WI38 (cell line): ENCODE results near the gene BCAR3.
"Not testable (repeated sequence)": the region's sequence is repeated elsewhere in the genome, so short reads cannot be mapped to it uniquely, and the experiment has no call there.

Source experiments
- H3K4me3 ChIP-seq: 2 replicates; pipeline ENCODE4 v1.5.1; 2011; ENCODE audit warnings: low read depth, mild to moderate bottlenecking, control low read depth, low read length
- TF ChIP-seq, protein P1 (sequence below): IDR thresholded peaks from 2 replicates; pipeline ENCODE4 v1.5.1; 2012; ENCODE audit warnings: low read depth, mild to moderate bottlenecking, control low read depth, low read length

Gene BCAR3

GRCh38 chr1:93594603-93594880 is 87.1 kb downstream of the BCAR3 start:
- no peak overlapping the region for H3K4me3 ChIP-seq
- TF ChIP-seq, protein P1, sequence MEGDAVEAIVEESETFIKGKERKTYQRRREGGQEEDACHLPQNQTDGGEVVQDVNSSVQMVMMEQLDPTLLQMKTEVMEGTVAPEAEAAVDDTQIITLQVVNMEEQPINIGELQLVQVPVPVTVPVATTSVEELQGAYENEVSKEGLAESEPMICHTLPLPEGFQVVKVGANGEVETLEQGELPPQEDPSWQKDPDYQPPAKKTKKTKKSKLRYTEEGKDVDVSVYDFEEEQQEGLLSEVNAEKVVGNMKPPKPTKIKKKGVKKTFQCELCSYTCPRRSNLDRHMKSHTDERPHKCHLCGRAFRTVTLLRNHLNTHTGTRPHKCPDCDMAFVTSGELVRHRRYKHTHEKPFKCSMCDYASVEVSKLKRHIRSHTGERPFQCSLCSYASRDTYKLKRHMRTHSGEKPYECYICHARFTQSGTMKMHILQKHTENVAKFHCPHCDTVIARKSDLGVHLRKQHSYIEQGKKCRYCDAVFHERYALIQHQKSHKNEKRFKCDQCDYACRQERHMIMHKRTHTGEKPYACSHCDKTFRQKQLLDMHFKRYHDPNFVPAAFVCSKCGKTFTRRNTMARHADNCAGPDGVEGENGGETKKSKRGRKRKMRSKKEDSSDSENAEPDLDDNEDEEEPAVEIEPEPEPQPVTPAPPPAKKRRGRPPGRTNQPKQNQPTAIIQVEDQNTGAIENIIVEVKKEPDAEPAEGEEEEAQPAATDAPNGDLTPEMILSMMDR, result no peak

DNA sequence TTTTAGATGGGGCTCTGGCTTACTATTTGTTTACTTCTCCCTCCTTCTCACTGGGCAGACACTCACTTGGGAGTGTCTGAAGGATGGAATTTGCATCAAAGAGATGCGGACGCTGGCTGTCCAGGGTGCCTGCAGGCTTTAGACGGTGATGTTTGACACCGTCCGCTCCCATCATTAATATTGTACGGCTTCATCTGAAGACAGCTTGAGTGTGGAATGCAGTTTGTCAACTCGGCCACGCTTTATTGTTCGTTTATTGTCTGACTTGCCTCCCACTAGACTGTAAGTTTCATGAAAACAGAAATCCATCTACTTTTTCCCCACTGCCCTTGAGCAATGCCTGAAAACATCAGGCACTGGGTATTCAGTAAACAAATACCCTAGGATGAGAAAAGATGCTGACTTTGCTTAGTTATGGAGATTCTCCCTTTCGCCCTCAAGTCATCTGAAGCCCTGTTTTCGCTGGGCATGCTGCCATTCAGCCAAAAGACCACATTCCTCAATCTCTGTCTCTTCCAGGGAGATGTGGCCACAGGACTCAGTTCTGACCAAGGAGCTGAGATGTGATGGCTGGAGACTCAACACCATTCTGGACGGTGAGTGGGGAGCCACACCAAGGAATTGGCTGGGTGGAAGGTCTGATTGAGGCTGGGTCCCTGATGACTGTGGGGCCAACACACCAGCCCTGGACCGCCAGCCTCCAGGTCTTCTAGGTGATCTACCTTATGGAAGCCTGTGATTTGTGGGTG is 87.6 kb downstream of the BCAR3 start:
- TF ChIP-seq, protein P1, result no peak
- H3K4me3 ChIP-seq, result no peak overlapping the region

GRCh38 chr1:93592551-93592949 is 89.1 kb downstream of the BCAR3 start:
- H3K4me3 ChIP-seq, result no peak overlapping the region
- TF ChIP-seq, protein P1, result no peak

DNA sequence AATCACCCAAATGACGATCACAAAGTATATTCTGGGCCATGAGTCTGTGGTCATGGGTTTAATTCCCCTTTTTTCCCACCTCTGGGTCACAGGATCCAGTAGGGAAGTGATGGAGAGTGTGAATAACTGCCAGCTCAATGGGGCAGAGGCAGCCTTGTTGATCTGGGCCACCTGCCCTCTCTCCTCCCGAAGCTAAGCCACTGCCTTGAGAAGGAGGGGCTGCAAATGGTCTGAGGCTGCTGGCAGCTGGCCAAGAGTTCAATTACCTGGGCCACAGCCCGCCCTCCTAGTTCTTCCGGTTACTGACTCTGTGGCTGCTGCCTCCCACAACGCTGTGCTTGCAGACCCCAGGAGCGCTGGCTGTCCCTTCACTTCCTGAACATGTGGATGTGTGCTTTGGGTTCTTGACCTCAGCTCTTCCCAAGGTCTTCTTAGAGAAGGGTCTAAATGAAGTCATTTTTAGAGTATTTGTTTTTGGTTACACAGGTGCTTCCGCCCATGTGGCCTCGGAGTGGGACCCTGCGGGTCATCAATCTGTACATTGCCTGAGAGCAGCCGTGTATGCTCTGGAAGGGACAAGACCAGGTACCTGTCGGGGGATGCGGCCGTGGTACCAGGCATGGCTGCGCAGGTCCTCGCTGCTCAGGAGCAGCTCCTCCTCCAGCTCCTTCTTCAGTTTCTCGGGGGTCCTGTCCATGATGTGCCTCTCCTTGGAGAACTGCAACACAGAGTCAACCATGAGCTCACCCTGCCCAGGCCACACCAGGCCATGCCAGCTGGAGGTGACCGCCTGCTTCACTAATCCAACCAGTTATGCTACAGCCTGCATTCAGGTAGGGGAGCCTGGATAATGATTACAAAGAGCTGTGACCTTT is 89.7 kb downstream of the BCAR3 start:
- no peak overlapping the region for H3K4me3 ChIP-seq
- TF ChIP-seq, protein P1, result no peak

DNA sequence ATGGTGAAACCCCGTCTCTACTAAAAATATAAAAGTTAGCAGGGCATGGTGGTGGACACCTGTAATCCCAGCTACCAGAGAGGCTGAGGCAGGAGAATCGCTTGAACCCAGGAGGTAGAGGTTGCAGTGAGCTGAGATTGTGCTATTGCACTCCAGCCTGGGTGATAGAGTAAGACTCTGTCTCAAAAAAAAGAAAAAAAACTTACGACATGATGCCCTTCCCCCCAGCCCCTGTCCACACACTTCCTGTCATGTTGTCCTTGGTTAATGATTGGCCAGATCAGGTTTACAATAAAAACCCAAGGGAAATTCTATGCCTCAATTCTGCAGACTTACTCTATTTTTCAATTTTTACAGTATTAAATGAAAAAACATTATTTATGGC is 90.4 kb downstream of the BCAR3 start:
- H3K4me3 ChIP-seq, result not testable (repeated sequence)

GRCh38 chr1:93588955-93589354 is 92.7 kb downstream of the BCAR3 start:
- TF ChIP-seq, protein P1, result no peak
- no peak overlapping the region for H3K4me3 ChIP-seq

GRCh38 chr1:93588206-93588605 is 93.4 kb downstream of the BCAR3 start:
- H3K4me3 ChIP-seq, result no peak overlapping the region
- TF ChIP-seq, protein P1, result no peak
